Type B pancreatic cell (in vitro differentiated cells): Measurements from ENCODE around the gene TAL1. TPM values are rescaled to one million over a fixed set of nuclear protein-coding genes. Genes with fewer than 3 reads are reported as not detected.
A peak's percentile ranks its signal among the peaks of the same experiment; 100 is the strongest.
"Not testable (repeated sequence)": the region's sequence is repeated elsewhere in the genome, so short reads cannot be mapped to it uniquely, and the experiment has no call there.

ENCODE experiments used
- DNase-seq: peaks from one replicate; pipeline ENCODE4 v3.0.0; 2021; ENCODE audit warnings: mixed read lengths; ENCODE audit not compliant: unreplicated experiment; ENCODE audit errors: extremely low spot score
- H3K27ac Mint-ChIP-seq: 2 replicates; pipeline ENCODE4 v1.8.0; 2021; ENCODE audit warnings: mild to moderate bottlenecking, mixed read lengths
- H3K27me3 Mint-ChIP-seq: 2 replicates; pipeline ENCODE4 v1.8.0; 2021; ENCODE audit warnings: mixed read lengths
- H3K36me3 Mint-ChIP-seq: 2 replicates; pipeline ENCODE4 v1.8.0; 2021; ENCODE audit warnings: mixed read lengths
- H3K4me1 Mint-ChIP-seq: one replicate; pipeline ENCODE4 v1.8.0; 2021; ENCODE audit warnings: mixed read lengths; ENCODE audit not compliant: unreplicated experiment
- H3K4me3 Mint-ChIP-seq: 2 replicates; pipeline ENCODE4 v1.8.0; 2021; ENCODE audit warnings: mild to moderate bottlenecking, mixed read lengths
- H3K9me3 Mint-ChIP-seq: 2 replicates; pipeline ENCODE4 v1.8.0; 2021; ENCODE audit warnings: mixed read lengths
- total RNA-seq: library from RNA; stranded (reverse); gene quantifications from 2 replicates; pipeline ENCODE4 v1.2.1, GENCODE V29; 2021; ENCODE audit warnings: low replicate concordance
- TF ChIP-seq, protein P1 (sequence below): fragments of 200-600 bp; sonication (generic); conservative IDR thresholded peaks from 2 replicates; pipeline ENCODE4 v1.5.0; 2021; ENCODE audit warnings: antibody characterized with exemption, mild to moderate bottlenecking

TAL1 gene
- total RNA-seq, 1 donor from 2014 or later = not detected

DNA sequence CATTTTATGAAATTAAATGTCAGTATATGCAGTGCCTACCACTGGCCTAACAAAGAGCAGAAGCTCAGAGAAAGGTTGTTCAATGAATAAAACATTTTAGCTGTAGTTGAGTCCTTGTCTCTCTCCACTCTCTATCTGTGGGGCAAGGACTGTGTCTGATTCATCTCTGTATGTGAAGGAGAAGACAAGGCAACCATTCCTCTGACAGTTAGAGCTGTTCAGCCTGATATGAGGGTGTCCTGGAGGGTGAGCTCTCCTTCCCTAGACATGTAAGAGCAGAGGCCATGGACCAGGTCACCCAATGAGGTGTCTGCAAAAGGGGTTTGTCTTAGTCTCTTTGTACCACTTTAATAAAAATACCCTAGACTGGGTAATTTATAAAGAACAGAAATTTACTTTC, 37.7 kb downstream of the TAL1 start:
- DNase-seq = no peak
- H3K9me3 Mint-ChIP-seq = no peaks in the 10 kb centered on the region
- no peak overlapping the region for H3K4me3 Mint-ChIP-seq
- peaks cover 6% of the 10 kb centered on the region for H3K4me1 Mint-ChIP-seq
- H3K27ac Mint-ChIP-seq = no peak overlapping the region
- peaks cover 30% of the 10 kb centered on the region for H3K27me3 Mint-ChIP-seq
- TF ChIP-seq, protein P1, sequence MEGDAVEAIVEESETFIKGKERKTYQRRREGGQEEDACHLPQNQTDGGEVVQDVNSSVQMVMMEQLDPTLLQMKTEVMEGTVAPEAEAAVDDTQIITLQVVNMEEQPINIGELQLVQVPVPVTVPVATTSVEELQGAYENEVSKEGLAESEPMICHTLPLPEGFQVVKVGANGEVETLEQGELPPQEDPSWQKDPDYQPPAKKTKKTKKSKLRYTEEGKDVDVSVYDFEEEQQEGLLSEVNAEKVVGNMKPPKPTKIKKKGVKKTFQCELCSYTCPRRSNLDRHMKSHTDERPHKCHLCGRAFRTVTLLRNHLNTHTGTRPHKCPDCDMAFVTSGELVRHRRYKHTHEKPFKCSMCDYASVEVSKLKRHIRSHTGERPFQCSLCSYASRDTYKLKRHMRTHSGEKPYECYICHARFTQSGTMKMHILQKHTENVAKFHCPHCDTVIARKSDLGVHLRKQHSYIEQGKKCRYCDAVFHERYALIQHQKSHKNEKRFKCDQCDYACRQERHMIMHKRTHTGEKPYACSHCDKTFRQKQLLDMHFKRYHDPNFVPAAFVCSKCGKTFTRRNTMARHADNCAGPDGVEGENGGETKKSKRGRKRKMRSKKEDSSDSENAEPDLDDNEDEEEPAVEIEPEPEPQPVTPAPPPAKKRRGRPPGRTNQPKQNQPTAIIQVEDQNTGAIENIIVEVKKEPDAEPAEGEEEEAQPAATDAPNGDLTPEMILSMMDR = no peak
- H3K36me3 Mint-ChIP-seq = no peaks in the 10 kb centered on the region

DNA sequence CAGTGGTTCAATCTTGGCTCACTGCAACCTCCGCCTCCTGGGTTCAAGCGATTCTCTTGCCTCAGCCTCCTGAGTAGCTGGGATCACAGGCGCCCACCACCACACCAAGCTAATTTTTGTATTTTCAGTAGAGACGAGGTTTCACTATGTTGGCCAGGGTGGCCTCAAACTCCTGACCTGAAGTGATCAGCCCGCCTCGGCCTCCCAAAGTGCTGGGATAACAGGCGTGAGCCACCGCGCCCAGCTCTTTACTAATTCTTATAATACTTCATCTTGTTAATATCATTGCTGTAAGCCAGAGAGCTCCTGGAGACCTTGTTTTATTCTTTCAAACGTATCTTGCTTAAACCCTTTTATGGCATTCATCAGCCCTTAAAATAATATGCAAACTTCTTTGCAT, 38.5 kb downstream of the TAL1 start:
- H3K27me3 Mint-ChIP-seq = peaks cover 22% of the 10 kb centered on the region
- H3K27ac Mint-ChIP-seq, DNase-seq, H3K4me1 Mint-ChIP-seq, H3K4me3 Mint-ChIP-seq, H3K36me3 Mint-ChIP-seq, H3K9me3 Mint-ChIP-seq: not testable (repeated sequence)

DNA sequence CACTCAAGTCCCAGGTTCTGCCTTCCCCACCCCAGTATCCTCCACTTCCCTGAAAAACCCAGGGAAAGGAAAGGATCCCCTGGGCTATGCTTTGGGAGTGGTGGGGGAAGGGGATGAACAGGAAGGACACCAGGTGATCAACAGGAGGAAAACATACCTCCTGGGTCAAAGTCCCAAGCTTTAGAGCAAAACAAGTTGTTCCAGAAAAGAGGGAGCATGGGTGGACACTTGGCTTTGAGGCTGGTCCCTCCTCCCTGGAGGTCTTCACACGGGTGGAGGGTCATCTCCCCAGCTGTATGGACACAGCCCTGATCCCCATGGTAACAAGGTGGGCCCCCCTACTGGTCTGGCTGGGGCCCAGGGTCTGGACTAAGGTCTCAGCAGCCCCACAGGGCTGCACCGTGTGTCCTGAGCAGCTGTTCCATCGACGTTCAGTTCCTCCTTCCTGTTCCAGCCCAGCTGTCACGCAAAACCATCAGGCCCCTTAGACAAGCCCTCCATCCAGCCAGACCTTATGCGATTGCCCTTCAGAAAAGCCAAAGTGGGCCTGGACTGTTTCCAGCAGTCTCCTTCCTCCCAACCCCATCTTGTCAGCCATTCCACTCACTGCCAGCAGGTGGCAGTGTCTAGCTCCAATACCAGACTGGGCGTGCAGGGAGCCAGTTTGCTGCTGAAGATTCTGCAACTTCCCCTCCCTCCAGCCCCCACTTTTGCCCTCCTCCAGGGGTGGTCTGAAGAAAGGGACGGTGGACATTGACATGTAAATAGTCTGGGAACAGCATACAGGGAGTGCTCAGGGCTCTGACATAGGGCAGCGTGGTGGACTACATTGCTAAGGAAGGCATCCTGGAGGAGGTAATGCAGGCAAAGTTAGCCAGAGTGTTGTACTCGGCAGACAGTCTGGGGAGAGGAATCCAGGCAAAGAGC, 39.3 kb downstream of the TAL1 start:
- H3K36me3 Mint-ChIP-seq = no peaks in the 10 kb centered on the region
- H3K27ac Mint-ChIP-seq = peak overlapping the region; percentile 27
- H3K9me3 Mint-ChIP-seq = no peaks in the 10 kb centered on the region
- peak; percentile 79 for DNase-seq
- peaks cover 14% of the 10 kb centered on the region for H3K27me3 Mint-ChIP-seq
- no peak overlapping the region for H3K4me3 Mint-ChIP-seq
- peaks cover 6% of the 10 kb centered on the region for H3K4me1 Mint-ChIP-seq
- TF ChIP-seq, protein P1 = peak; percentile 96

DNA sequence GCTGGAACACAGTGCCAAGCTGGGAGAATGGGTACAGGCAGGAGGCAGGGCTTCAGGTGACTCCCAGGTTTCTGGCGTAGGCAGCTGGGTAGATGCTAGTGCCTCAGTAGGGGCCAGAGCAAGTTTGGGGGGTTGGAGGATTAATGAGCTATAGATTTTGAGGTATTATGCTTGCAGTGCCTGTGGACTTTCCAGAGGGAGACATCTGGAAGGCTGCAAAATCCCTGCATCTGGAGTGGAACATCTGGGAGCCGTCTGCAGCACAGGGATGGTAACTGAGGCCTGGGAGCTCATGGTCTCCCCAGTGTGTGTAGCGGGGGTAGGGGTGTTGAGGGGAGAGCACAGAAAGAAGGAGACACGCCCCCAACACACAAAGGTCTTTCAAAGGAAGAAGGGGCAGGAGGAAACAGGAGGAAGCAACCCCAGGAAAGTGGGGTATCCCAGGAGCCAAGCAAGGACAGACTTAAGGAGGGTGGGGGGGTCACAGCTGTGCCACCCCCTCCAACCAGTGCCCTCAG, 40.0 kb downstream of the TAL1 start:
- peak; percentile 45 for DNase-seq
- TF ChIP-seq, protein P1 = no peak
- Mint-ChIP-seq H3K9me3 (no peaks in the 10 kb centered on the region), H3K27me3 (peaks cover 13% of the 10 kb centered on the region), H3K4me1 (peaks cover 6% of the 10 kb centered on the region), H3K27ac (peak overlapping the region; percentile 22), H3K36me3 (no peaks in the 10 kb centered on the region), H3K4me3 (no peak overlapping the region)

DNA sequence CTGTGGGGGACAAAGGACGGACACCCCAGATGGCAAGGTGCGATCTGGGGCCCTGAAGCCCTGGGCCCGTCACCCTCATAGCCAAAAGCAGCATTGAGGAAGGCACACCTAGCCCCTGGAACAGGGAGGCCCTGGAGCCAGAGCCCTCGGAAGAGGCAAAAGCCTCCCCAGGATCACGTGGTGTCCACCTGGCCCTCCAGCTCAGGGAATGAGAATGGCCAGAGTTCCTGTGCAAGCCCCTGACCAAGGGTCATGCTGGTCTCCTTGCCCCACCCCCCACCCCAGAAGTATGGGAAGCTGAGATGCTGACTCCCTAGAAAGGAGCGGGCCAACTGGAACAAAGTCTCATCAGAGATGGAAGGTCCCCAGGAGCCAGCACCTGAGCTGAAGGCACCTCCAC, 41.2 kb downstream of the TAL1 start:
- peak; percentile 51 for DNase-seq
- H3K27ac Mint-ChIP-seq = no peak overlapping the region
- H3K4me1 Mint-ChIP-seq = peaks cover 6% of the 10 kb centered on the region
- peaks cover 13% of the 10 kb centered on the region for H3K27me3 Mint-ChIP-seq
- TF ChIP-seq, protein P1 = no peak
- no peaks in the 10 kb centered on the region for H3K9me3 Mint-ChIP-seq
- no peak overlapping the region for H3K4me3 Mint-ChIP-seq
- H3K36me3 Mint-ChIP-seq = no peaks in the 10 kb centered on the region

DNA sequence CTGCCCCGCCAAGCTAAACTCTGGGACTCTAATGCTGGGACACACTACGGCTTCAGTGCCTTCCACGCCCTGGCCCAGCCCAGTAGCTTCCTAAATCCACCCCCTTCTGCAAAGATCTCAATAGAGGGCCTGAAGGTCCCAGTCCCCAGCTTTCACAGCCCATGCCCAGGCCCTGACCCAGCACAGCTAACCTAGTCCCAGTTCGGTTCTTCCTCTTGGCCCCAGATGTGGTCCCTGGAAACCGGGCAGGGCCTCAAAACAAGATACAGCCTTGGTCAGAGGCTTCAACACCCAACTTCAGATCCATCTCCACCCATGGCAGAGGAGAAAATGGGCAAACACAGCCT, 41.5 kb downstream of the TAL1 start:
- no peak for DNase-seq
- Mint-ChIP-seq H3K27ac (no peak overlapping the region), H3K36me3 (no peaks in the 10 kb centered on the region), H3K9me3 (no peaks in the 10 kb centered on the region), H3K27me3 (peaks cover 15% of the 10 kb centered on the region), H3K4me1 (peaks cover 6% of the 10 kb centered on the region), H3K4me3 (no peak overlapping the region)
- TF ChIP-seq, protein P1 = no peak
